SK-N-SH (cell line): Measurements from ENCODE around the gene SNW1. TPM values are rescaled to one million over a fixed set of nuclear protein-coding genes. Genes with fewer than 3 reads are reported as not detected.

Source experiments
- CTCF ChIA-PET: fragments of 300-600, 350-600 bp; formaldehyde crosslinking; extraction: SDS; loops from one replicate; lab custom pipeline; 2021; lab: Yijun Ruan, JAX
- POLR2A ChIA-PET: fragments of 350-600 bp; sonication (Branson Sonifier 250); formaldehyde crosslinking; extraction: SDS; loops from one replicate; lab custom pipeline; 2020; ENCODE audit warnings: antibody characterized with exemption, inconsistent platforms; lab: Yijun Ruan, JAX
- DNase-seq: peaks from one replicate; pipeline ENCODE4 v3.0.0; 2012
- H2AFZ ChIP-seq: fragments of 200-600 bp; sonication (generic); 2 replicates; pipeline ENCODE4 v1.8.1; 2016; ENCODE audit warnings: antibody characterized with exemption, mild to moderate bottlenecking, low read depth
- H3F3A ChIP-seq: fragments of 200-600 bp; sonication (generic); replicated peaks from 2 replicates; pipeline ENCODE3; 2016; ENCODE audit warnings: antibody characterized with exemption, mild to moderate bottlenecking; ENCODE audit not compliant: insufficient read depth
- H3K27ac ChIP-seq, 2 experiments: fragments of 200-500 bp in 1 of 2; fragments of 200-600 bp in 1 of 2; sonication (Bioruptor generic) in 1 of 2; sonication (generic), shearing (Covaris generic) in 1 of 2; 2 replicates each; pipeline versions ENCODE4 v1.5.1 to v1.6.1; 2014 to 2016; ENCODE audit warnings: low read depth in 2 of 2, inconsistent platforms in 1 of 2, low read length in 1 of 2, mild to moderate bottlenecking in 1 of 2, mixed read lengths in 1 of 2
- H3K27me3 ChIP-seq: fragments of 200-600 bp; sonication (generic), shearing (Covaris generic); 2 replicates; pipeline ENCODE4 v1.6.1; 2016; ENCODE audit warnings: mixed run types; ENCODE audit not compliant: insufficient read depth
- H3K36me3 ChIP-seq, 2 experiments: fragments of 200-500 bp in 1 of 2; fragments of 200-600 bp in 1 of 2; sonication (Bioruptor generic) in 1 of 2; sonication (generic) in 1 of 2; replicated peaks in 1 of 2; 2 replicates each; pipeline versions ENCODE3 to v1.5.1; 2014 to 2016; ENCODE audit warnings: low read length in 1 of 2, mild to moderate bottlenecking in 1 of 2; ENCODE audit not compliant: insufficient read depth in 2 of 2, control insufficient read depth in 1 of 2
- H3K4me1 ChIP-seq, 2 experiments: fragments of 200-500 bp in 1 of 2; fragments of 200-600 bp in 1 of 2; sonication (Bioruptor generic) in 1 of 2; sonication (generic), shearing (Covaris generic) in 1 of 2; 2 replicates each; pipeline versions ENCODE4 v1.5.1 to v1.6.1; 2014 to 2016; ENCODE audit warnings: low read depth in 1 of 2, low read length in 1 of 2, mixed run types in 1 of 2; ENCODE audit not compliant: insufficient read depth in 2 of 2, control insufficient read depth in 1 of 2
- H3K4me2 ChIP-seq: fragments of 200-600 bp; sonication (generic), shearing (Covaris generic); 2 replicates; pipeline ENCODE4 v1.6.1; 2017; ENCODE audit warnings: mixed run types
- H3K4me3 ChIP-seq, 2 experiments: fragments of 200-500 bp in 1 of 2; fragments of 200-600 bp in 1 of 2; sonication (Bioruptor generic) in 1 of 2; sonication (generic), shearing (Covaris generic) in 1 of 2; 2 replicates each; pipeline versions ENCODE4 v1.5.1 to v1.8.1; 2014 to 2016; ENCODE audit warnings: low read depth in 2 of 2, inconsistent platforms in 1 of 2, low read length in 1 of 2, mild to moderate bottlenecking in 1 of 2, mixed read lengths in 1 of 2, moderate library complexity in 1 of 2
- H3K79me2 ChIP-seq: fragments of 200-600 bp; sonication (generic); 2 replicates; pipeline ENCODE4 v1.8.1; 2017; ENCODE audit warnings: mild to moderate bottlenecking; ENCODE audit not compliant: insufficient read depth
- H3K9ac ChIP-seq: fragments of 200-600 bp; sonication (generic); 2 replicates; pipeline ENCODE4 v1.6.1; 2017; ENCODE audit warnings: mixed run types
- H3K9me2 ChIP-seq: fragments of 200-600 bp; sonication (generic); 2 replicates; pipeline ENCODE4 v1.6.1; 2017; ENCODE audit warnings: mixed run types
- H3K9me3 ChIP-seq: fragments of 200-600 bp; sonication (generic); 2 replicates; pipeline ENCODE4 v1.6.1; 2017; ENCODE audit warnings: mixed run types, mild to moderate bottlenecking, moderate library complexity
- H4K20me1 ChIP-seq: fragments of 200-600 bp; sonication (generic); 2 replicates; pipeline ENCODE4 v1.6.1; 2017; ENCODE audit warnings: mild to moderate bottlenecking, mixed run types; ENCODE audit not compliant: insufficient read depth
- TCF12 ChIP-seq: IDR thresholded peaks from 2 replicates; pipeline ENCODE4 v1.4.0; 2012
- TEAD4 ChIP-seq: IDR thresholded peaks from 2 replicates; pipeline ENCODE4 v1.4.0; 2012; ENCODE audit warnings: mild to moderate bottlenecking, borderline replicate concordance; ENCODE audit not compliant: insufficient read depth
- YY1 ChIP-seq: IDR thresholded peaks from 2 replicates; pipeline ENCODE4 v1.4.0; 2012; ENCODE audit warnings: low read depth, mild to moderate bottlenecking
- WGBS: methylation state at CpG from one replicate; pipeline ENCODE4 v1.1.6; 2017; ENCODE audit warnings: low lambda C conversion rate; 5-methylcytosine and 5-hydroxymethylcytosine counted together
- polyA plus RNA-seq, 3 experiments: library from polyadenylated mRNA; depleted of rRNA; stranded (reverse); fragments of >200 nt; gene quantifications; 2 replicates each; pipeline ENCODE4 v1.2.3, GENCODE V29; 2012
- TF ChIP-seq, protein P1 (sequence below): IDR thresholded peaks from 2 replicates; pipeline ENCODE4 v1.4.0; 2012; ENCODE audit warnings: low read depth

The SNW1 gene
- polyA plus RNA-seq, 1 of the 3 experiments (the other 2 are of a cell fraction) = 30.2 TPM

DNA sequence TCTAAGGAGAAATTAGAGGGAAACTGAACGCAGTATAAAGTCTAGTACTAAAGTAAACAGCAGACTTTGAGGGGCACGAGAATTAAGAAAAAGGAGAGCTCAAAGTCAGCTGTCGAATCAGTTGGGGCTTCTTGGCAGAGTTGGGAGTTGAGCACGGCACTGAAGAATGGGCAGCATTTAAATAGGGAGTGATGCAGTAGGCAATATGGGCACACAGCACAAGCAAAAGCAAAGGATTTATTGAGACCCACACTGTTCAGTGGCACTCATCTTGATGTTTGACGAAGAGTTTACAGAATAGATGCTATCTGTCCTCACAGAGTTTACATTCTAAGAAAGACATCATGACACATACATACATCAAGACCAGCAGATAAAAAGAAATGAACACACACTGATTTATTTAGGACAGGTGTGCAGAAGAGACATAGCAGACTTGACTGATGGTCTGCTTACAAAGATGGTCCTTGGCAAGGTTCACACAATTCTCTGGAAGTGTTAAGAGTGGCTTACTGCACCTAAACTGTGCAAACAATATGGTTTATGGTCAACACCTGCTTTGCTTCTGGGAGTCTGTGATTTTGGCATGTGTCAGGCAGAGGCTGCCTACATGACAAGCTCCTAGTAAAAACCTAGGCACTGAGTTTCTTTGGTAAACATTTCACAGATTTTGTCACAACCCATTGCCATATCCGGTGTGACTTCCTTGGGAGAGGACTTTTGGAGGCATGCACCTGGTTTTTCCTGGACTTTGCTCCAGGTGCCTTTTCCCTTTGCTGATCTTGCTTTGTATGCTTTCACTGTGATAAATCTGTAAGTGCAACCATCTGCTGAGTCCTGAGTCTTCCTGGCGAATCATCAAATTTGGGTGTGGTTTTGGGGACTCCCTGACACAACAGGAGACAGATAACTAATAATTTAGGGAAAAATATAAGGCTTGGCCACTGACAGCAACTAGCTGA is 79.5 kb downstream of the SNW1 start:
- TF ChIP-seq TEAD4 (no peak), TCF12 (0 out of 2 replicates have a peak, but pooled peaks have one; percentile 6)
- Histone ChIP-seq H3K9me3 (no peaks in the 10 kb centered on the region), H3K9me2 (no peaks in the 10 kb centered on the region), H3K27ac (peak overlapping the region in 1 of 2 experiments; percentile 18; a peak in 1 of 4 replicates), H3K4me2 (peak overlapping the region; percentile 20), H3K36me3 (peaks cover 10 to 14% of the 10 kb centered on the region in 2 experiments), H2AFZ (no peak overlapping the region), H3K79me2 (no peaks in the 10 kb centered on the region), H3F3A (peaks cover 4% of the 10 kb centered on the region), H3K27me3 (no peaks in the 10 kb centered on the region), H3K4me1 (peaks cover 0 to 9% of the 10 kb centered on the region in 2 experiments; a peak in 1 of 4 replicates), H3K4me3 (no peak overlapping the region), H3K9ac (no peak overlapping the region), H4K20me1 (no peaks in the 10 kb centered on the region)
- POLR2A ChIA-PET = interaction anchor here (1.1 kb wide), 1 partner anchor 406 kb away, joined by 3 read pairs; no protein-coding TSS in a partner anchor
- 86% methylated on average over 7 of the region's 7 CpGs for WGBS
- CTCF ChIA-PET = interaction anchor here (0.8 kb wide), 1 partner anchor 21 kb away, joined by 3 read pairs; no protein-coding TSS in a partner anchor
- no peak for DNase-seq

DNA sequence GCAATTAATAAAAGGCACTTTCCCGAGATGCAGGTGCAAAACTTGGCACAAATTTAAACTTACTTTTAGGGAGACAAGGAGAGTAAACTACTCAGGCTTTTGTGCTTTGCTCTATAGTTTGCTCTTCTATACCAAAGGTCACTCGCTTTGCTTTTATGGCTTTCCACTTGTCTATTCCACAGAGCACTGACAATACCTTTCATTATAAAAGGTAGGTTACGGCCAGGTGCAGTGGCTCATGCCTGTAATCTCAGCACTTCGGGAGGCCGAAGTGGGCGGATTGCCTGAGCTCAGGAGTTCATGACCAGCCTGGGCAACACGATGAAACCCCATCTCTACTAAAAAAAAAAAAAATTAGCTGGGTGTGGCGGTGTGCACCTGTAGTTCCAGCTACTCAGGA is 86.0 kb downstream of the SNW1 start:
- no peaks in the 10 kb centered on the region for H3K27me3 ChIP-seq
- H3K9me3 ChIP-seq = no peaks in the 10 kb centered on the region
- no peak for DNase-seq
- no peak overlapping the region for H3K4me2 ChIP-seq
- no peak overlapping the region for H3K4me3 ChIP-seq
- no peak overlapping the region for H2AFZ ChIP-seq
- H3K9ac ChIP-seq = no peak overlapping the region
- WGBS = 89% methylated on average over 8 of the region's 8 CpGs
- POLR2A ChIA-PET = no interaction called here
- H3K79me2 ChIP-seq = no peaks in the 10 kb centered on the region
- no peaks in the 10 kb centered on the region for H3K9me2 ChIP-seq
- no peaks in the 10 kb centered on the region for H3K4me1 ChIP-seq
- no peak overlapping the region for H3K27ac ChIP-seq
- peaks cover 31 to 36% of the 10 kb centered on the region in 2 experiments for H3K36me3 ChIP-seq
- CTCF ChIA-PET = no interaction called here
- TF ChIP-seq TEAD4 = no peak
- TF ChIP-seq YY1 = no peak
- H3F3A ChIP-seq = no peaks in the 10 kb centered on the region
- no peaks in the 10 kb centered on the region for H4K20me1 ChIP-seq

- no peaks in the 10 kb centered on the region for H3K9me3 ChIP-seq
- DNase-seq = no peak
- no peak overlapping the region for H3K9ac ChIP-seq
- H3K4me3 ChIP-seq = no peak overlapping the region
- ChIA-PET POLR2A (no interaction called here), CTCF (no interaction called here)
- peaks cover 24 to 33% of the 10 kb centered on the region in 2 experiments for H3K36me3 ChIP-seq
- H3F3A ChIP-seq = no peaks in the 10 kb centered on the region
- H2AFZ ChIP-seq = no peak overlapping the region
- H3K4me1 ChIP-seq = no peaks in the 10 kb centered on the region
- no peak overlapping the region for H3K4me2 ChIP-seq
- TF ChIP-seq, protein P1, sequence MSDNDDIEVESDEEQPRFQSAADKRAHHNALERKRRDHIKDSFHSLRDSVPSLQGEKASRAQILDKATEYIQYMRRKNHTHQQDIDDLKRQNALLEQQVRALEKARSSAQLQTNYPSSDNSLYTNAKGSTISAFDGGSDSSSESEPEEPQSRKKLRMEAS = no peak
- no peaks in the 10 kb centered on the region for H3K79me2 ChIP-seq
- H4K20me1 ChIP-seq = no peaks in the 10 kb centered on the region
- H3K27me3 ChIP-seq = no peaks in the 10 kb centered on the region
- H3K9me2 ChIP-seq = no peaks in the 10 kb centered on the region
- H3K27ac ChIP-seq = no peak overlapping the region
These were observed 87.8 kb downstream of the SNW1 start for GRCh38 chr14:77673193-77673592.

Other genes with a start within 250 kb of the SNW1 start
- gene SPTLC2, start 144.5 kb downstream of the SNW1 start, polyA plus RNA-seq (2012; rRNA removed) = 10.2 and 14.4 TPM in 2 replicates
- gene ALKBH1, start 53.1 kb downstream of the SNW1 start, polyA plus RNA-seq (2012; rRNA removed) = 10.7 and 12.7 TPM in 2 replicates
- 306 and 347 TPM in 2 replicates for gene SLIRP, start 53.1 kb downstream of the SNW1 start, polyA plus RNA-seq (2012; rRNA removed)
- 10.4 and 11.4 TPM in 2 replicates for gene ADCK1, start 39.0 kb upstream of the SNW1 start, polyA plus RNA-seq (2012; rRNA removed)